ENCODE measurements around the gene LSP1. TPM values are rescaled to one million over a fixed set of nuclear protein-coding genes. Genes with fewer than 3 reads are reported as not detected.

The LSP1 gene
- total RNA-seq, 4 donors from 2014 or later: 73.7 to 105 (median 86.6) TPM

DNA sequence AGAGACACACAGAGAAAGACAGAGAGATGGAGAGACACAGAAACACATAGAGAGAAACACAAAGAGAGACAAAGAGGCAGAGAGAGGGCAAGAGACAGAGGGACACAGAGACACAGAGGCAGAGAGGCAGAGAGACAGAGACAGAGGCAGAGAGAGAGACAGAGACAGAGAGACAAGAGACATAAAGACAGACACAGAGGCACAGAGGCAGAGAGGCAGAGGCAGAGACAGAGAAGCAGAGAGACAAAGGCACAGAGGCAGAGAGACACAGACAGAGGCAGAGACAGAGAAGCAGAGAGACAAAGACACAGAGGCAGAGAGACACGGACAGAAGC is 7.8 kb upstream of the LSP1 start:
- H3K4me3 ChIP-seq (ENCODE audit: low read depth, poor library complexity, severe bottlenecking): no peak overlapping the region
- intact Hi-C loops (cut with DNase I; ENCODE audit: low total_unique reads): no loop called here
- WGBS, 2 donors: 76 to 87% methylated on average over 1 of the region's 1 CpG
- TF ChIP-seq POLR2A (IDR thresholded peaks at IDR 0.05): no peak
- TF ChIP-seq, protein P1, sequence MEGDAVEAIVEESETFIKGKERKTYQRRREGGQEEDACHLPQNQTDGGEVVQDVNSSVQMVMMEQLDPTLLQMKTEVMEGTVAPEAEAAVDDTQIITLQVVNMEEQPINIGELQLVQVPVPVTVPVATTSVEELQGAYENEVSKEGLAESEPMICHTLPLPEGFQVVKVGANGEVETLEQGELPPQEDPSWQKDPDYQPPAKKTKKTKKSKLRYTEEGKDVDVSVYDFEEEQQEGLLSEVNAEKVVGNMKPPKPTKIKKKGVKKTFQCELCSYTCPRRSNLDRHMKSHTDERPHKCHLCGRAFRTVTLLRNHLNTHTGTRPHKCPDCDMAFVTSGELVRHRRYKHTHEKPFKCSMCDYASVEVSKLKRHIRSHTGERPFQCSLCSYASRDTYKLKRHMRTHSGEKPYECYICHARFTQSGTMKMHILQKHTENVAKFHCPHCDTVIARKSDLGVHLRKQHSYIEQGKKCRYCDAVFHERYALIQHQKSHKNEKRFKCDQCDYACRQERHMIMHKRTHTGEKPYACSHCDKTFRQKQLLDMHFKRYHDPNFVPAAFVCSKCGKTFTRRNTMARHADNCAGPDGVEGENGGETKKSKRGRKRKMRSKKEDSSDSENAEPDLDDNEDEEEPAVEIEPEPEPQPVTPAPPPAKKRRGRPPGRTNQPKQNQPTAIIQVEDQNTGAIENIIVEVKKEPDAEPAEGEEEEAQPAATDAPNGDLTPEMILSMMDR (IDR thresholded peaks at IDR 0.05): no peak
- DNase-seq (ENCODE audit: low spot score in 2 of 2): no peak

DNA sequence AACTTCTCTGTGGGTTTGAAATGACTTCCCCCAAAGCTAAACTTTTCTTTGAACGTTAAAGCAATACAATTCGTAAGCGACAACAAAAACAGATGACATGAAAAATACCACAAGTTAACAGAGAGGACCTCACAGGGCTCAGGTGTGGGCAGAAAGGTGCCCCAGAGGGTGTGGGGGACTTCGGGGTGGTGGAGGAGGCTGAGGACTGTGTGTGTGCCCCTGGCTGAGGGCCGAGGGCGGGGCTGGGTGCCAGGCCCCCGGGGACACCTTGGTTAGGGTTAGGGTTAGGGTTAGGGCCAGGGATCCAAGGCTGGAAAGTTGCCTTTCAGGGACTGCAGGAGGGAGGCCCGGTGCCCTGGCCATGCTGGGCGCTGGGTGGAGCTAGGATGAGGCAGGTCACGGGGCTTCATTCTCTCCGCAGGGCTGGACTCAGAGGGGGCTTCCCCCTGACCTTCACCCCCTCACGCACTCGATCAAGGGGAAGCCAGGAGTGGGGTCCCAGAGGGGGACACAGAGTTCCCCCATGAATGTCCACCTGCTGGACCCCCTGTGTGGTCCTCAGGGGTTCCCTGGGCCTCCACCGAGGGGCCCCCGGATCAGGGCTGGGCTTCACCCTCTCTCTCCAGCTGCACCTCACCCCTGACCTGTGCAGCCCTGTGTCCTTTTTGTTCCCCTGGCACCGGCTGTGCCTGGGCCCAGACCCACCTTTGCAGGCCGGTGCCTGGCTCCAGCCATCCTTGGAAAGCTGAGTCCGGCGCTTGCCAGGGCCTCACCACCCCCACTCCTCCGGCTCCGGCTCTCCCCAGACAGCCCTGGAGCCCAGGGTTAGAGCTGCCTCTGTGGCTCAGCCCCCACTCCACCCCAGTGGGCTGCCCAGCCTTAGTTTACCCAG is 7.1 kb upstream of the LSP1 start:
- no peak overlapping the region for H3K4me3 ChIP-seq (ENCODE audit: low read depth, poor library complexity, severe bottlenecking)
- no peak for DNase-seq (ENCODE audit: low spot score in 2 of 2)
- intact Hi-C loops (cut with DNase I; ENCODE audit: low total_unique reads): no loop called here
- TF ChIP-seq, protein P1 (IDR thresholded peaks at IDR 0.05): no peak
- no peak for TF ChIP-seq POLR2A (IDR thresholded peaks at IDR 0.05)
- WGBS, 2 donors: 77 to 81% methylated on average over 21 of the region's 21 CpGs

DNA sequence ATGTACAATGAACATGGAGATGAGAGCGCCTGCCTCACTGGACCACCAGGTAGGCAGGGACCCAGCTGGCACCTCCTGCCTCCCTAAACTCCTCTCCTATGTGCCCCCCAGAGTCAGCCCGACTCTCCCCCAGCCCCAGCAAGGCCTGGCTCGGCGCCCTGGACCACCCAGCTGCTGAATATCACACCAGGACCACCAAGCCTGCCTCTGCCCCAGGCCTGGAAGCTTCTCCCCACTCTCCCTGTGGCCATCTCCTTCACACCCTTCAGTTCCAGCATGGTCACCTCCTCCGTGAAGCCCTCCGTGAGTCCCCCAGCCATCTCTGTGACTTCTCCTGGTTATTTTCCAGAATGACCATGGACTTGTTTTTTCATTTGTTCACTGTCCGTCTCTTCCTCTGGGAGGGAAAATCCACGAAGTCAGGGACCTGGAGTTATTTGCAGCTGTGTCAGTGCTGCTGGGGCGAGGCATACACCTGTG is 6.4 kb upstream of the LSP1 start:
- no peak overlapping the region for H3K4me3 ChIP-seq (ENCODE audit: low read depth, poor library complexity, severe bottlenecking)
- intact Hi-C loops (cut with DNase I; ENCODE audit: low total_unique reads): no loop called here
- TF ChIP-seq, protein P1 (IDR thresholded peaks at IDR 0.05): no peak
- no peak for TF ChIP-seq POLR2A (IDR thresholded peaks at IDR 0.05)
- no peak for DNase-seq (ENCODE audit: low spot score in 2 of 2)
- WGBS, 2 donors: 90 to 95% methylated on average over 8 to 9 of the region's 9 CpGs

DNA sequence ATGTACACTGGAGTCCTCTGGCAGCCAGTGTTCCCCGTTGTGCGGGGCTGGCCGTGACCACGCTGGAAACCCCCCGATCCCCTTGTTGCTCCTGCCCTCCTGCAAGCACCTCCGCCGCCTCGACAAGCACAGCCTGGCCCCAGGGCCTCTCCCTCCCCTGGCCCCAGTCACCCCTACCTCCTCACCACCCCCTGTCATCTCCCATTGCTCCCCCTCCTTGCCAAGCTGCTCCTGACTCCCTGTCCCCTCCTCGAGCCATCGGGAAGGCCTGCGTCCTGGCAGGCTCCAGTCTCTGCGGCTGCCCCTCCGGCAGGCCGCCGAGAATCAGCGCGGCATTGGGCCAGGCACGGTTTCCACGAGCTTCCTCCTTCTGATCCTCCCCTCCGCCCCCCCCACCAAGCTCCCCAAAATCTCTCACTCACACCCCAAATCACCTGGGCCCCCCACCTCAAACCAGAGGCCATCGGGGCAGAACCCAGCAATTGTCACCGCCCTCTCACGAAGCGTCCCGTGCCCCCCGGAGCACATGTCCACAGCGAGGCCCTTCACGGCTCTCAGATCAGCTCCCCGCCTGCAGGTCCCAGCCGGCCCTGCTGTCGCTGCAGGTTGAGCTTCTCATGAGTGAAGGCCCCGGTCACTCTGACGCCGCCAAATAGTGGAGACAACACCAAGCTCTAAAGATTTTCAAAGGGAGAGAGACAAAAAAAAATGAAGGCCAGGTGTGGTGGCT is 5.7 kb upstream of the LSP1 start:
- no peak overlapping the region for H3K4me3 ChIP-seq (ENCODE audit: low read depth, poor library complexity, severe bottlenecking)
- TF ChIP-seq, protein P1 (IDR thresholded peaks at IDR 0.05): no peak
- TF ChIP-seq POLR2A (IDR thresholded peaks at IDR 0.05): no peak
- 88 to 93% methylated on average over 33 to 34 of the region's 34 CpGs for WGBS, 2 donors
- intact Hi-C loops (cut with DNase I; ENCODE audit: low total_unique reads): no loop called here
- no peak for DNase-seq (ENCODE audit: low spot score in 2 of 2)

DNA sequence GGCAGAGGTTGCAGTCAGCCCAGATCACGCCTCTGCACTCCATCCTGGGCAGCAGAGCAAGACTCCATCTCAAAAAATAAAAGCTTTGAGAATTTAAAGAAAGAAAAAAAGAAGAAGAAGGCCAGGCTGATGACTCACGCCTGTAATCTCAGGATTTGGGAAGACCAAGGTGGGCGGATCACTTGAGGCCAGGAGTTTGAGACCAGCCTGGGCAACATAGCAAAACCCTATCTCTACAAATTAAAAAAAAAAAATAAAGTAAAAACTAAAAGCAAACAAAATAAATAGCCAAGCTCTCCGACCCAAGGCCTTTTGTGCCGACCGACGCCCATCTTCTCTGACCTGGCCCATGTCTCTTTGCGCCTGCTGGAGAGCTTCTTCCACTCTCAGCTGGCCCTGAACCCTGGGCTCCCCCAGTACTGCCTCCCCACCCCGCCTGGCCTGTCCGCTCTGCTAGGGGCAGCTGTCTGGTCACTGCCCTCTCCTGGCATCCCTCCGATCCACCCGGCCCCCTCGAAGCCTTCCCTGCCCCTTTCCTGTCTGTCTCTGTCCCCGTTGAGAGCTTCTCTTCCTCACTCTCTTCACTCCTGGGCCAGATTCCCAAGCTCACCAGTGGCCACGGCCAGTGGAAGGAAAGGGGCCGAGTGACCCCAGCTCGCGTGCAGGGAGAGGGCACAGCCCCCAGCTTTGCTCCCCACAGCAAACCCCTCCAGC is 4.8 kb upstream of the LSP1 start:
- H3K4me3 ChIP-seq (ENCODE audit: low read depth, poor library complexity, severe bottlenecking): no peak overlapping the region
- TF ChIP-seq POLR2A (IDR thresholded peaks at IDR 0.05): no peak
- TF ChIP-seq, protein P1 (IDR thresholded peaks at IDR 0.05): no peak
- no peak for DNase-seq (ENCODE audit: low spot score in 2 of 2)
- WGBS, 2 donors: 90 to 93% methylated on average over 18 of the region's 18 CpGs
- intact Hi-C loops (cut with DNase I; ENCODE audit: low total_unique reads): no loop called here
